HepG2 (cell line): Measurements from ENCODE around the gene CREM. TPM values are rescaled to one million over a fixed set of nuclear protein-coding genes. Genes with fewer than 3 reads are reported as not detected.

Source experiments
- ATAC-seq: fragments of 200-7000 bp; cut with Tn5 transposase; 3 replicates; pipeline ENCODE4 v1.9.1; 2020; ENCODE audit warnings: mild to moderate bottlenecking, moderate library complexity
- BruUV-seq: library from RNA; stranded (reverse); fragments of 400-500 nt; replicated peaks from 2 replicates; lab custom pipeline; 2021; lab: Mats Ljungman, UMichigan
- CTCF ChIA-PET: fragments of 300-600 bp; formaldehyde crosslinking; extraction: SDS; loops from one replicate; lab custom pipeline; 2021; ENCODE audit warnings: low total read pairs, inconsistent platforms, low intra/inter-chr PET ratio; lab: Yijun Ruan, JAX
- POLR2A ChIA-PET: fragments of 350-600 bp; sonication (Branson Sonifier 250); formaldehyde crosslinking; loops from one replicate; lab custom pipeline; 2020; ENCODE audit warnings: antibody characterized with exemption, inconsistent platforms; lab: Yijun Ruan, JAX
- DNase-seq: peaks from one replicate; pipeline ENCODE4 v3.0.0-alpha.2; 2015; ENCODE audit warnings: low spot score
- FAIRE-seq: peaks from 3 replicates; lab custom pipeline; 2011; peaks lifted over from hg19 to GRCh38; lab: Jason Lieb, UNC
- H2AFZ ChIP-seq: one replicate; pipeline ENCODE4 v1.6.1; 2011; ENCODE audit warnings: low read length, inconsistent platforms
- H3K27ac ChIP-seq: fragments of 300-600 bp; 3 replicates; pipeline ENCODE4 v1.8.0; 2011; ENCODE audit warnings: mixed run types, mild to moderate bottlenecking, mixed read lengths, low read length, inconsistent platforms; ENCODE audit not compliant: insufficient read depth; ENCODE audit errors: extremely low read length
- H3K27me3 ChIP-seq, 2 experiments: fragments of 200-600 bp in 1 of 2; 2 replicates in 1 of 2; 3 replicates in 1 of 2; pipeline versions ENCODE4 v1.6.0 to v1.8.0; 2011; ENCODE audit warnings: low read length in 2 of 2, mild to moderate bottlenecking in 2 of 2, moderate library complexity in 2 of 2, inconsistent platforms in 1 of 2; ENCODE audit not compliant: insufficient read depth in 2 of 2, control insufficient read depth in 1 of 2
- H3K36me3 ChIP-seq, 2 experiments: fragments of 200-600 bp in 1 of 2; replicated peaks in 1 of 2; 2 replicates in 1 of 2; 3 replicates in 1 of 2; pipeline versions ENCODE4 v1.5.1 to v1.8.0; 2011; ENCODE audit warnings: low read length in 2 of 2, inconsistent platforms in 1 of 2; ENCODE audit not compliant: insufficient read depth in 2 of 2, control insufficient read depth in 1 of 2
- H3K4me1 ChIP-seq: 2 replicates; pipeline ENCODE4 v1.5.1; 2012; ENCODE audit warnings: low read length, inconsistent platforms; ENCODE audit not compliant: insufficient read depth
- H3K4me2 ChIP-seq: 2 replicates; pipeline ENCODE4 v1.6.0; 2011; ENCODE audit warnings: low read depth, low read length, inconsistent platforms
- H3K4me3 ChIP-seq, 3 experiments: fragments of 200-600 bp in 1 of 3; sonication (generic), shearing (Covaris generic) in 1 of 3; replicated peaks in 1 of 3; 2 replicates each; pipeline ENCODE4 v1.5.1; 2011 to 2016; ENCODE audit warnings: low read length in 3 of 3, inconsistent platforms in 2 of 3, low read depth in 2 of 3, mild to moderate bottlenecking in 2 of 3, control low read depth in 1 of 3, mixed read lengths in 1 of 3; ENCODE audit not compliant: insufficient read depth in 1 of 3
- H3K79me2 ChIP-seq: one replicate; pipeline ENCODE4 v1.6.1; 2011; ENCODE audit warnings: low read length, inconsistent platforms; ENCODE audit not compliant: insufficient read depth
- H3K9ac ChIP-seq: 2 replicates; pipeline ENCODE4 v1.6.0; 2011; ENCODE audit warnings: mild to moderate bottlenecking, low read depth, low read length, inconsistent platforms; ENCODE audit not compliant: insufficient read depth
- H3K9me3 ChIP-seq: 2 replicates; pipeline ENCODE4 v1.5.1; 2012; ENCODE audit warnings: mild to moderate bottlenecking, low read length
- H4K20me1 ChIP-seq: 2 replicates; pipeline ENCODE4 v1.6.0; 2011; ENCODE audit warnings: inconsistent platforms, mild to moderate bottlenecking, low read length, moderate library complexity; ENCODE audit not compliant: insufficient read depth
- AFF4 ChIP-seq: sonication (generic); formaldehyde crosslinking; IDR thresholded peaks from 2 replicates; pipeline ENCODE4 v1.4.0; 2020; ENCODE audit warnings: missing genetic modification reagents
- ATF2 ChIP-seq: sonication (generic); formaldehyde crosslinking; IDR thresholded peaks from 2 replicates; pipeline ENCODE4 v1.4.0; 2020; ENCODE audit warnings: missing genetic modification reagents
- DDIT3 ChIP-seq: sonication (generic); formaldehyde crosslinking; IDR thresholded peaks from 2 replicates; pipeline ENCODE4 v1.4.0; 2020; ENCODE audit warnings: mild to moderate bottlenecking, missing genetic modification reagents
- DNMT1 ChIP-seq: sonication (generic); formaldehyde crosslinking; IDR thresholded peaks from 2 replicates; pipeline ENCODE4 v1.5.1; 2020; ENCODE audit warnings: mild to moderate bottlenecking, missing genetic modification reagents
- GABPB1 ChIP-seq: IDR thresholded peaks from 2 replicates; pipeline ENCODE4 v1.6.1; 2016; ENCODE audit warnings: mild to moderate bottlenecking, missing genetic modification reagents, moderate library complexity, missing compliant biosample characterization
- RCOR2 ChIP-seq: IDR thresholded peaks from 2 replicates; pipeline ENCODE4 v1.6.1; 2016; ENCODE audit warnings: missing biosample characterization, missing genetic modification reagents
- ZNF34 ChIP-seq: sonication (generic); formaldehyde crosslinking; IDR thresholded peaks from 2 replicates; pipeline ENCODE4 v1.4.0; 2020; ENCODE audit warnings: mild to moderate bottlenecking, missing genetic modification reagents, borderline replicate concordance
- ZNF720 ChIP-seq: sonication (generic); formaldehyde crosslinking; IDR thresholded peaks from 2 replicates; pipeline ENCODE4 v1.4.0; 2020; ENCODE audit warnings: missing genetic modification reagents
- ZSCAN21 ChIP-seq: sonication (generic); formaldehyde crosslinking; IDR thresholded peaks from 2 replicates; pipeline ENCODE4 v1.8.0; 2022; ENCODE audit warnings: mild to moderate bottlenecking, missing genetic modification reagents, moderate library complexity, borderline replicate concordance
- WGBS: methylation state at CpG from one replicate; pipeline ENCODE4 v1.1.6; 2017; ENCODE audit warnings: low lambda C conversion rate; 5-methylcytosine and 5-hydroxymethylcytosine counted together
- in situ Hi-C: cut with HindIII; loops from 2 replicates; pipeline ENCODE4 v1.10.0; 2017; ENCODE audit warnings: low pct_unique_long_range_greater_than_20kb; ENCODE audit not compliant: extremely low pct_ligation_motif_present
- intact Hi-C: fragments of 100-400 bp; cut with micrococcal nuclease; formaldehyde crosslinking; loops from one replicate; pipeline ENCODE4 v1.10.0; 2022; ENCODE audit not compliant: unreplicated experiment
- polyA plus RNA-seq, 8 experiments: library from polyadenylated mRNA; depleted of rRNA in 3 of 8; stranded (reverse) in 7 of 8; unstranded in 1 of 8; fragments of >200 nt; fragmentation: Illumina TruSeq in 4 of 8; extraction: Trizol in 4 of 8; gene quantifications; 2 replicates each; pipeline versions ENCODE4 v1.2.1 to v1.2.3, GENCODE V29; 2011 to 2016; ENCODE audit warnings: low read depth in 4 of 8, missing spikeins in 1 of 8, mixed read lengths in 1 of 8; ENCODE audit not compliant: insufficient read depth in 1 of 8
- total RNA-seq, 5 experiments: library from RNA; depleted of rRNA; stranded (reverse); fragments of >200 nt; fragmentation: Illumina TruSeq; extraction: Trizol; gene quantifications; 2 replicates each; pipeline ENCODE4 v1.2.3, GENCODE V29; 2016; ENCODE audit warnings: low read depth in 1 of 5

The CREM gene
- total and polyA plus RNA-seq, 2 of the 13 experiments (the other 11 are each of a cell fraction or from before 2014, with no cell fraction given), result 21.3 to 25.4 TPM

GRCh38 chr10:35232527-35232926 lies 105.9 kb downstream of the CREM start (continued):
- TF ChIP-seq ATF2 (CRISPR knock-in tag) (no peak), DNMT1 (no peak), AFF4 (no peak)

- BruUV-seq, result no TSS peak
- no peak for DNase-seq
- Histone ChIP-seq H3K27me3 (no peaks in the 10 kb centered on the region; a peak in 1 of 5 replicates), H3K9me3 (no peaks in the 10 kb centered on the region), H4K20me1 (no peaks in the 10 kb centered on the region), H3K4me3 (no peak overlapping the region), H3K79me2 (no peaks in the 10 kb centered on the region), H3K9ac (no peak overlapping the region), H3K4me2 (no peak overlapping the region), H3K27ac (no peak overlapping the region), H3K4me1 (peaks cover 53% of the 10 kb centered on the region), H2AFZ (no peak overlapping the region), H3K36me3 (no peaks in the 10 kb centered on the region)
- ChIA-PET POLR2A (no interaction called here), CTCF (no interaction called here)
- no peak for ATAC-seq
- no peak for FAIRE-seq
- intact Hi-C loops (loop anchor here (10.0 kb wide), 1 partner anchor 101 kb away; the partner anchor contains the start of gene CCNY), in situ Hi-C loops (loop anchor here (10.0 kb wide), 1 partner anchor 1651 kb away; no protein-coding TSS in a partner anchor)
- TF ChIP-seq ZNF34 (CRISPR knock-in tag) (no peak), ZNF720 (no peak), GABPB1 (no peak), ZSCAN21 (no peak), DDIT3 (CRISPR knock-in tag) (no peak), RCOR2 (CRISPR knock-in tag) (no peak)
- WGBS, result 31% methylated on average over 8 of the region's 8 CpGs
Measured at GRCh38 chr10:35234073-35234472, 107.4 kb downstream of the CREM start.
